Lung (tissue), 12 donors: ENCODE data around the gene PEX5L. TPM values are rescaled to one million over a fixed set of nuclear protein-coding genes. Genes with fewer than 3 reads are reported as not detected.

Experiments
- ATAC-seq: fragments of 200-7000 bp; cut with Tn5 transposase; one replicate; pipeline ENCODE4 v1.9.1; 2020; ENCODE audit warnings: moderate number of reproducible peaks; ENCODE audit not compliant: insufficient read depth, low FRiP score
- DNase-seq, 3 donors: peaks; one replicate each; pipeline ENCODE4 v3.0.0-alpha.2; 2013 to 2017
- H3K27ac ChIP-seq, 2 donors: one replicate each; pipeline ENCODE4 v1.5.1; 2013; ENCODE audit warnings: mild to moderate bottlenecking in 2 of 2, moderate library complexity in 2 of 2, control low read depth in 1 of 2, inconsistent platforms in 1 of 2, low read depth in 1 of 2, low read length in 1 of 2
- H3K27me3 ChIP-seq, 3 donors: one replicate each; pipeline ENCODE4 v1.5.1; 2013; ENCODE audit warnings: low read length in 2 of 3; ENCODE audit not compliant: control insufficient read depth in 3 of 3, insufficient read depth in 3 of 3
- H3K36me3 ChIP-seq, 4 donors: one replicate each; pipeline ENCODE4 v1.5.1; 2013; ENCODE audit warnings: low read length in 4 of 4, mild to moderate bottlenecking in 1 of 4, moderate library complexity in 1 of 4; ENCODE audit not compliant: control insufficient read depth in 4 of 4, insufficient read depth in 4 of 4
- H3K4me1 ChIP-seq, 5 donors: one replicate each; pipeline ENCODE4 v1.5.1; 2013; ENCODE audit warnings: low read length in 5 of 5, mild to moderate bottlenecking in 2 of 5, moderate library complexity in 1 of 5; ENCODE audit not compliant: control insufficient read depth in 5 of 5, insufficient read depth in 5 of 5
- H3K4me3 ChIP-seq: one replicate; pipeline ENCODE4 v1.5.1; 2013; ENCODE audit warnings: mild to moderate bottlenecking, control low read depth, moderate library complexity
- H3K9ac ChIP-seq, 2 donors: one replicate each; pipeline ENCODE4 v1.5.1; 2013; ENCODE audit warnings: low read length in 2 of 2, control low read depth in 1 of 2; ENCODE audit not compliant: insufficient read depth in 1 of 2
- H3K9me3 ChIP-seq, 4 donors: one replicate each; pipeline ENCODE4 v1.5.1; 2013; ENCODE audit warnings: low read length in 3 of 4, mild to moderate bottlenecking in 1 of 4, moderate library complexity in 1 of 4; ENCODE audit not compliant: control insufficient read depth in 4 of 4, insufficient read depth in 3 of 4
- CTCF ChIP-seq: IDR thresholded peaks from 2 replicates; pipeline ENCODE4 v1.5.1; 2012; ENCODE audit warnings: mild to moderate bottlenecking; ENCODE audit errors: control extremely low read depth, extremely low read depth
- WGBS, 2 donors: extraction: QIAGEN DNeasy Blood & Tissue Kit; methylation state at CpG; one replicate each; pipeline ENCODE4 v1.1.7; 2013; 5-methylcytosine and 5-hydroxymethylcytosine counted together
- polyA plus RNA-seq, 2 donors: library from polyadenylated mRNA; stranded (reverse); fragments of 200-250 nt; gene quantifications; one replicate each; pipeline ENCODE4 v1.2.1, GENCODE V29; 2013
- total RNA-seq, 2 donors: library from RNA; depleted of rRNA in 1 of 2; stranded (reverse); fragments of >200 nt in 1 of 2; gene quantifications; one replicate each; pipeline ENCODE4 v1.2.1, GENCODE V29; 2014 to 2021
- donor health status: control.
- donor health status: control.
- donor health status: Bipolar disorder and iron deficiency.
- donor health status: healthy.
- donor health status: DM: yes; HTN: yes; CAD: no.

Gene PEX5L
- total and polyA plus RNA-seq, 4 donors, result 0.02 to 0.80 (median 0.09) TPM

- Histone ChIP-seq H3K27ac (no peak overlapping the region), H3K27me3 (no peaks in the 10 kb centered on the region), H3K4me3 (no peak overlapping the region), H3K9me3 (no peaks in the 10 kb centered on the region), H3K9ac (no peak overlapping the region), H3K36me3 (no peaks in the 10 kb centered on the region), H3K4me1 (no peaks in the 10 kb centered on the region)
- no peak for ATAC-seq
- DNase-seq, result no peak
- TF ChIP-seq CTCF, result no peak
Measured at GRCh38 chr3:179895330-179895729, 141.4 kb downstream of the PEX5L start.

- Histone ChIP-seq H3K36me3 (no peaks in the 10 kb centered on the region), H3K9ac (no peak overlapping the region), H3K4me1 (peaks cover 0 to under 1% (median 0%) of the 10 kb centered on the region in 5 donors), H3K4me3 (no peak overlapping the region), H3K27ac (no peak overlapping the region), H3K27me3 (no peaks in the 10 kb centered on the region), H3K9me3 (no peaks in the 10 kb centered on the region)
- no peak for TF ChIP-seq CTCF
- 53 to 66% methylated on average over 4 of the region's 4 CpGs for WGBS, 2 donors
- DNase-seq, result no peak
- no peak for ATAC-seq
Measured at GRCh38 chr3:179887295-179887943, 149.3 kb downstream of the PEX5L start.

GRCh38 chr3:179885950-179886349 lies 150.8 kb downstream of the PEX5L start:
- Histone ChIP-seq H3K9me3 (no peaks in the 10 kb centered on the region), H3K4me1 (peaks cover 0 to 15% (median 3%) of the 10 kb centered on the region in 5 donors), H3K27me3 (no peaks in the 10 kb centered on the region), H3K27ac (no peak overlapping the region), H3K9ac (no peak overlapping the region), H3K4me3 (no peak overlapping the region), H3K36me3 (no peaks in the 10 kb centered on the region)
- DNase-seq, result no peak
- no peak for TF ChIP-seq CTCF
- no peak for ATAC-seq
- WGBS, 2 donors, result 59 to 85% methylated on average over 2 of the region's 2 CpGs

GRCh38 chr3:179884136-179884535 lies 152.6 kb downstream of the PEX5L start:
- peaks cover 0 to 15% (median 3%) of the 10 kb centered on the region in 5 donors for H3K4me1 ChIP-seq
- ATAC-seq (no peak), DNase-seq (no peak)
- no peaks in the 10 kb centered on the region for H3K9me3 ChIP-seq
- H3K9ac ChIP-seq, result no peak overlapping the region
- no peaks in the 10 kb centered on the region for H3K27me3 ChIP-seq
- no peak overlapping the region for H3K27ac ChIP-seq
- TF ChIP-seq CTCF, result no peak
- no peak overlapping the region for H3K4me3 ChIP-seq
- no peaks in the 10 kb centered on the region for H3K36me3 ChIP-seq
- WGBS, 2 donors, result 81 to 84% methylated on average over 1 of the region's 1 CpG
